Smooth muscle cell (in vitro differentiated cells): ENCODE results near the gene MOB3C. TPM values are rescaled to one million over a fixed set of nuclear protein-coding genes. Genes with fewer than 3 reads are reported as not detected.
A peak's percentile ranks its signal among the peaks of the same experiment; 100 is the strongest.

Source experiments
- DNase-seq: peaks from one replicate; lab custom pipeline; 2025; ENCODE audit not compliant: unreplicated experiment; lab: John Stamatoyannopoulos, UW
- H2AFZ ChIP-seq: fragments of 200-600 bp; sonication (generic); 2 replicates; pipeline ENCODE4 v1.6.0; 2016; ENCODE audit warnings: antibody characterized with exemption, low read depth, mild to moderate bottlenecking
- H3F3A ChIP-seq: fragments of 200-600 bp; sonication (generic); 2 replicates; pipeline ENCODE4 v1.6.0; 2017; ENCODE audit warnings: antibody characterized with exemption, low read depth
- H3K27ac ChIP-seq: fragments of 200-600 bp; sonication (generic); 2 replicates; pipeline ENCODE4 v1.5.1; 2016; ENCODE audit warnings: low read depth, mild to moderate bottlenecking
- H3K27me3 ChIP-seq: fragments of 200-600 bp; sonication (generic); 2 replicates; pipeline ENCODE4 v1.6.1; 2016; ENCODE audit warnings: low read depth, mild to moderate bottlenecking
- H3K36me3 ChIP-seq: fragments of 200-600 bp; sonication (generic); 2 replicates; pipeline ENCODE4 v1.5.1; 2016; ENCODE audit warnings: low read depth
- H3K4me1 ChIP-seq: fragments of 200-600 bp; sonication (generic); 2 replicates; pipeline ENCODE4 v1.5.1; 2016; ENCODE audit warnings: low read depth
- H3K4me2 ChIP-seq: fragments of 200-600 bp; sonication (generic); 2 replicates; pipeline ENCODE4 v1.6.0; 2016; ENCODE audit warnings: mild to moderate bottlenecking
- H3K4me3 ChIP-seq: fragments of 200-600 bp; sonication (generic); 2 replicates; pipeline ENCODE4 v1.5.1; 2016; ENCODE audit warnings: mild to moderate bottlenecking
- H3K79me2 ChIP-seq: fragments of 200-600 bp; sonication (generic); 2 replicates; pipeline ENCODE4 v1.6.0; 2016; ENCODE audit warnings: low read depth, mild to moderate bottlenecking
- H3K9ac ChIP-seq: fragments of 200-600 bp; sonication (generic); 2 replicates; pipeline ENCODE4 v1.6.0; 2016; ENCODE audit warnings: low read depth
- H3K9me3 ChIP-seq: fragments of 200-600 bp; sonication (generic); replicated peaks from 2 replicates; pipeline ENCODE4 v1.5.1; 2016; ENCODE audit warnings: low read depth
- H4K20me1 ChIP-seq: fragments of 200-600 bp; sonication (generic); 2 replicates; pipeline ENCODE4 v1.6.0; 2016; ENCODE audit warnings: low read depth
- CTCF ChIP-seq: fragments of 200-600 bp; sonication (generic); IDR thresholded peaks from 2 replicates; pipeline ENCODE4 v1.5.1; 2017; ENCODE audit warnings: borderline replicate concordance, mild to moderate bottlenecking, antibody characterized with exemption; ENCODE audit not compliant: insufficient read depth, poor library complexity, severe bottlenecking
- WGBS: methylation state at CpG from one replicate; pipeline ENCODE4 v1.1.7; 2016; ENCODE audit warnings: low lambda C conversion rate; 5-methylcytosine and 5-hydroxymethylcytosine counted together
- polyA plus RNA-seq: library from polyadenylated mRNA; unstranded; fragments of >200 nt; fragmentation: Nextera tagmentation; extraction: Ambion mirVana; gene quantifications from 2 replicates; pipeline ENCODE4 v1.2.1, GENCODE V29; 2016
- total RNA-seq: library from RNA; depleted of rRNA; stranded (reverse); fragments of >200 nt; gene quantifications from 2 replicates; pipeline ENCODE4 v1.2.3, GENCODE V29; 2014

MOB3C gene
- total and polyA plus RNA-seq, 2 experiments from 2014 or later = 5.3 to 5.5 TPM

GRCh38 chr1:46614604-46614984 is 2.0 kb downstream of the MOB3C start:
- Histone ChIP-seq H3K9ac (no peak overlapping the region), H3F3A (no peaks in the 10 kb centered on the region), H3K27me3 (no peaks in the 10 kb centered on the region), H3K4me3 (no peak overlapping the region), H4K20me1 (peaks cover 36% of the 10 kb centered on the region), H3K27ac (no peak overlapping the region), H3K4me1 (peaks cover 18% of the 10 kb centered on the region), H3K36me3 (no peaks in the 10 kb centered on the region), H3K79me2 (peaks cover 9% of the 10 kb centered on the region), H3K4me2 (no peak overlapping the region), H2AFZ (no peak overlapping the region), H3K9me3 (no peaks in the 10 kb centered on the region)
- DNase-seq = no peak
- TF ChIP-seq CTCF = no peak
- WGBS = 84% methylated on average over 2 of the region's 2 CpGs

GRCh38 chr1:46613661-46614603 is 2.7 kb downstream of the MOB3C start:
- no peaks in the 10 kb centered on the region for H3K9me3 ChIP-seq
- peaks cover 9% of the 10 kb centered on the region for H3K79me2 ChIP-seq
- no peaks in the 10 kb centered on the region for H3K36me3 ChIP-seq
- H3K4me3 ChIP-seq = no peak overlapping the region
- H3K9ac ChIP-seq = no peak overlapping the region
- H3K27ac ChIP-seq = no peak overlapping the region
- no peak for TF ChIP-seq CTCF
- no peak overlapping the region for H2AFZ ChIP-seq
- H3K27me3 ChIP-seq = no peaks in the 10 kb centered on the region
- peaks cover 36% of the 10 kb centered on the region for H4K20me1 ChIP-seq
- H3K4me2 ChIP-seq = peak overlapping the region; percentile 31
- 31% methylated on average over 15 of the region's 16 CpGs for WGBS
- peak; percentile 25 for DNase-seq
- H3F3A ChIP-seq = no peaks in the 10 kb centered on the region
- peaks cover 18% of the 10 kb centered on the region for H3K4me1 ChIP-seq

- no peaks in the 10 kb centered on the region for H3K9me3 ChIP-seq
- no peak overlapping the region for H3K4me3 ChIP-seq
- H3K79me2 ChIP-seq = peaks cover 9% of the 10 kb centered on the region
- peaks cover 18% of the 10 kb centered on the region for H3K4me1 ChIP-seq
- peaks cover 36% of the 10 kb centered on the region for H4K20me1 ChIP-seq
- no peak overlapping the region for H2AFZ ChIP-seq
- WGBS = 93% methylated on average over 37 of the region's 38 CpGs
- no peak for DNase-seq
- TF ChIP-seq CTCF = no peak
- no peak overlapping the region for H3K27ac ChIP-seq
- no peaks in the 10 kb centered on the region for H3F3A ChIP-seq
- no peak overlapping the region for H3K9ac ChIP-seq
- peak overlapping the region; percentile 31 for H3K4me2 ChIP-seq
- no peaks in the 10 kb centered on the region for H3K36me3 ChIP-seq
- no peaks in the 10 kb centered on the region for H3K27me3 ChIP-seq
Measured at GRCh38 chr1:46612937-46613660, 3.5 kb downstream of the MOB3C start.
